Measurements from ENCODE around the gene LIMS2.

The LIMS2 gene

GRCh38 chr2:127612111-127612822 lies 63.1 kb downstream of the LIMS2 start:
- Histone ChIP-seq H3K4me3 (ENCODE audit: low read length, poor library complexity, severe bottlenecking) (no peak overlapping the region), H3K9me2 (replicated peaks; ENCODE audit: low read depth, low read length) (no peaks in the 10 kb centered on the region), H3K27me3 (ENCODE audit: insufficient read depth, low read length, poor library complexity, severe bottlenecking) (no peaks in the 10 kb centered on the region), H3K4me2 (ENCODE audit: low read depth, low read length, poor library complexity, severe bottlenecking) (no peak overlapping the region), H3K9ac (ENCODE audit: low read depth, low read length, poor library complexity, severe bottlenecking) (no peak overlapping the region), H3K79me2 (ENCODE audit: insufficient read depth, low read length) (no peaks in the 10 kb centered on the region), H3F3A (ENCODE audit: low read depth) (peaks cover 32% of the 10 kb centered on the region), H4K20me1 (ENCODE audit: insufficient read depth, low read length, poor library complexity, severe bottlenecking) (no peaks in the 10 kb centered on the region), H3K9me3 (ENCODE audit: insufficient read depth, low read depth, low read length) (peaks cover 12% of the 10 kb centered on the region; the same call in 1 of the 2 replicates), H3K4me1 (ENCODE audit: insufficient read depth, low read length, poor library complexity, severe bottlenecking) (peaks cover 57% of the 10 kb centered on the region), H3K36me3 (ENCODE audit: insufficient read depth, low read length) (no peaks in the 10 kb centered on the region), H2AFZ (ENCODE audit: low read length) (no peak overlapping the region)
- TF ChIP-seq CTCF (conservative IDR thresholded peaks at IDR 0.05; ENCODE audit: low read length) (no peak), EZH2phosphoT487 (IDR thresholded peaks at IDR 0.05; ENCODE audit: borderline replicate concordance) (no peak)

- Histone ChIP-seq H3K9me3 (ENCODE audit: insufficient read depth, low read depth, low read length) (peaks cover 12% of the 10 kb centered on the region; the same call in 1 of the 2 replicates), H2AFZ (ENCODE audit: low read length) (no peak overlapping the region), H3K36me3 (ENCODE audit: insufficient read depth, low read length) (no peaks in the 10 kb centered on the region), H3K9me2 (replicated peaks; ENCODE audit: low read depth, low read length) (no peaks in the 10 kb centered on the region), H3K4me2 (ENCODE audit: low read depth, low read length, poor library complexity, severe bottlenecking) (no peak overlapping the region), H3K79me2 (ENCODE audit: insufficient read depth, low read length) (no peaks in the 10 kb centered on the region), H3F3A (ENCODE audit: low read depth) (peaks cover 22% of the 10 kb centered on the region), H3K4me1 (ENCODE audit: insufficient read depth, low read length, poor library complexity, severe bottlenecking) (peaks cover 49% of the 10 kb centered on the region), H3K4me3 (ENCODE audit: low read length, poor library complexity, severe bottlenecking) (no peak overlapping the region), H3K9ac (ENCODE audit: low read depth, low read length, poor library complexity, severe bottlenecking) (no peak overlapping the region), H3K27me3 (ENCODE audit: insufficient read depth, low read length, poor library complexity, severe bottlenecking) (no peaks in the 10 kb centered on the region), H4K20me1 (ENCODE audit: insufficient read depth, low read length, poor library complexity, severe bottlenecking) (no peaks in the 10 kb centered on the region)
- TF ChIP-seq CTCF (conservative IDR thresholded peaks at IDR 0.05; ENCODE audit: low read length) (no peak), EZH2phosphoT487 (IDR thresholded peaks at IDR 0.05; ENCODE audit: borderline replicate concordance) (no peak)
Measured at GRCh38 chr2:127611076-127611925, 64.0 kb downstream of the LIMS2 start.

- Histone ChIP-seq H3K9me2 (replicated peaks; ENCODE audit: low read depth, low read length) (no peaks in the 10 kb centered on the region), H3K9ac (ENCODE audit: low read depth, low read length, poor library complexity, severe bottlenecking) (no peak overlapping the region), H4K20me1 (ENCODE audit: insufficient read depth, low read length, poor library complexity, severe bottlenecking) (no peaks in the 10 kb centered on the region), H3K4me1 (ENCODE audit: insufficient read depth, low read length, poor library complexity, severe bottlenecking) (peaks cover 48% of the 10 kb centered on the region), H2AFZ (ENCODE audit: low read length) (no peak overlapping the region), H3K36me3 (ENCODE audit: insufficient read depth, low read length) (no peaks in the 10 kb centered on the region), H3K27me3 (ENCODE audit: insufficient read depth, low read length, poor library complexity, severe bottlenecking) (no peaks in the 10 kb centered on the region), H3K4me3 (ENCODE audit: low read length, poor library complexity, severe bottlenecking) (no peak overlapping the region), H3F3A (ENCODE audit: low read depth) (peaks cover 17% of the 10 kb centered on the region), H3K4me2 (ENCODE audit: low read depth, low read length, poor library complexity, severe bottlenecking) (no peak overlapping the region), H3K79me2 (ENCODE audit: insufficient read depth, low read length) (no peaks in the 10 kb centered on the region), H3K9me3 (ENCODE audit: insufficient read depth, low read depth, low read length) (peaks cover 12% of the 10 kb centered on the region; the same call in 1 of the 2 replicates)
- TF ChIP-seq CTCF (conservative IDR thresholded peaks at IDR 0.05; ENCODE audit: low read length) (no peak), EZH2phosphoT487 (IDR thresholded peaks at IDR 0.05; ENCODE audit: borderline replicate concordance) (no peak)
Measured at GRCh38 chr2:127610561-127610960, 64.8 kb downstream of the LIMS2 start.

All from Loucy (cell line).